Smooth muscle cell of trachea (primary cell): ENCODE data around the gene BICRA. TPM values are rescaled to one million over a fixed set of nuclear protein-coding genes. Genes with fewer than 3 reads are reported as not detected.

Source experiments
- total RNA-seq: library from RNA; depleted of rRNA; stranded (reverse); fragments of >200 nt; gene quantifications from 2 replicates; pipeline ENCODE4 v1.2.1, GENCODE V29; 2014

Gene BICRA
- 5.8 and 10.3 TPM in 2 replicates for total RNA-seq

GRCh38 chr19:47608969-47609905 lies at the start of gene BICRA:
Gene BICRA, plus strand, starts transcription at chr19:47609134. Its CDS starts 64,441 bp downstream, at chr19:47673575.

GRCh38 chr19:47573071-47574026 lies 35.6 kb upstream of the BICRA start, which contains the start of gene ZNF541:
Gene ZNF541, minus strand, starts transcription at chr19:47573148. Its CDS starts 17,292 bp downstream, at chr19:47555856.

GRCh38 chr19:47713046-47714021 lies 104.4 kb downstream of the BICRA start, which contains the start of gene EHD2:
Gene EHD2, plus strand, starts transcription at chr19:47713422. Its CDS starts 3,191 bp downstream, at chr19:47716613.

GRCh38 chr19:47745010-47745901 lies 136.3 kb downstream of the BICRA start, which contains the start of gene NOP53:
Gene NOP53, plus strand, starts transcription at chr19:47745546. Its CDS starts 14 bp downstream, at chr19:47745560.

Other genes starting within 250 kb of the BICRA start
- 27.1 and 61.9 TPM in 2 replicates for gene MEIS3, start 189.6 kb upstream of the BICRA start, total RNA-seq
- 0.33 TPM in 1 of 2 replicates, not detected in the other for gene SLC8A2, start 137.2 kb upstream of the BICRA start, total RNA-seq
- 5.4 and 8.1 TPM in 2 replicates for gene KPTN, start 124.9 kb upstream of the BICRA start, total RNA-seq
- 89.8 and 98.9 TPM in 2 replicates for gene NAPA, start 94.1 kb upstream of the BICRA start, total RNA-seq
- gene ZNF541, start 36.0 kb upstream of the BICRA start, total RNA-seq: under 0.01 TPM in 1 of 2 replicates, not detected in the other
- 244 and 347 TPM in 2 replicates for gene EHD2, start 104.3 kb downstream of the BICRA start, total RNA-seq
- 71.7 and 79.7 TPM in 2 replicates for gene NOP53, start 136.4 kb downstream of the BICRA start, total RNA-seq
- gene SELENOW, start 169.6 kb downstream of the BICRA start, total RNA-seq: 217 and 234 TPM in 2 replicates
- gene TPRX1, start 195.4 kb downstream of the BICRA start, total RNA-seq: not detected in 2 replicates
- gene CRX, start 212.8 kb downstream of the BICRA start, total RNA-seq: not detected in 2 replicates